Fibroblast of lung (primary cell): ENCODE measurements around the gene USP24.

ENCODE experiments used
- CTCF ChIP-seq, 2 donors: IDR thresholded peaks in 1 of 2; conservative IDR thresholded peaks in 1 of 2; 1 replicate in 1 of 2; 2 replicates in 1 of 2; pipeline ENCODE4 v1.5.1; 2011 to 2012; ENCODE audit warnings: low read length in 2 of 2, control low read depth in 1 of 2, inconsistent platforms in 1 of 2, low read depth in 1 of 2, mild to moderate bottlenecking in 1 of 2
- EZH2 ChIP-seq: IDR thresholded peaks from 2 replicates; pipeline ENCODE4 v1.5.1; 2012; ENCODE audit warnings: low read length, control low read depth, mild to moderate bottlenecking; ENCODE audit errors: missing control alignments

- TF ChIP-seq CTCF (conservative IDR thresholded peaks at IDR 0.05 in 1 of 2, IDR thresholded peaks at IDR 0.05 in 1 of 2; ENCODE audit: low read depth in 1 of 2, low read length in 2 of 2) (no peak), EZH2 (no peak)
Measured at GRCh38 chr1:55244476-55245099, 29.4 kb upstream of the USP24 start.
